ENCODE measurements around the gene POLR2L. TPM values are rescaled to one million over a fixed set of nuclear protein-coding genes. Genes with fewer than 3 reads are reported as not detected.

The POLR2L gene
- total RNA-seq, 1 experiment from 2014 or later, result 99.7 TPM

DNA sequence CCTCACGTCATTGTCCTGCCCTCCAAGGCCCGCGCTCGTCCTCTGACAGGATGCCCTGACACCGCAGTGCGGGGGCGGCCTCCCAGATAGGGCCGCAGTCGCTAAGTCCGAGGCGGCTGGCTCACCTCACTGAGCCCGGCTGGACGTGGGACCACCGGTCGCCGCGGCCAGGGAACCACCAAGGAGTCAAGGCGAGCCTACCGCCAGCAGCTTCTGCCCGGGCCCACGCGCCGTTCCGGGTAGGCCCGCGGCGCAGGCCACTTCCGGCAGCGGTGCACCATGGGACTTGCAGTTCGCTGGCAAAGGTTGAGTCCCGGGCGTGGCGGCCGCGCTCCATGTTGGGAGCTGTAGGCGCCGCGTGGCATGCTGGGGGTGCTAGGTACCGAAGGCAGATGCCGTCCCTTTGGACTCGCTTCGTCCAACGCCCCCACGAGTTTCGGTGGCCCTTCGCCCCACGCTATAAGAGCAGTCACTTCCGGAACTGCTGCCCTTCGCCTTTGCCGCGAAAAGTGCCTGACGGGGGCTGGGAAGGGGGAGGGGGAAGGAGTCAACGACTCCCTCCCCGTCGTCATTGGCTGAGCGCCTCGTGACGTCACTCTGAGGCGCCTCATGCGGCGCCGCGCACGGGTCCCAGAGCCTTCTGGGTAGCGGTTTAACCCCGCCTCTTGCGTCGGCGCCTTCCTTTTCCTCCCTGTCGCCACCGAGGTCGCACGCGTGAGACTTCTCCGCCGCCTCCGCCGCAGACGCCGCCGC lies 32.9 kb downstream of the POLR2L start, which contains the start of gene RPLP2:
RPLP2 (plus strand) TSS at position 681 of the 753 bp plus-strand sequence. CDS start 268 bp downstream, outside the sequence.
- Histone ChIP-seq H3K79me2 (ENCODE audit: low read depth) (peaks cover 41% of the 10 kb centered on the region), H3K27ac (peak within 1 kb of the TSS; percentile 89), H3K4me2 (peak within 1 kb of the TSS; percentile 86), H3K36me3 (ENCODE audit: low read depth) (peaks cover 13% of the 10 kb centered on the region), H3K9me3 (ENCODE audit: insufficient read depth, low read depth) (no peaks in the 10 kb centered on the region), H4K20me1 (ENCODE audit: insufficient read depth) (peaks cover 12% of the 10 kb centered on the region), H3K4me3 (peak within 1 kb of the TSS; percentile 85), H3K9me2 (ENCODE audit: insufficient read depth) (no peaks in the 10 kb centered on the region), H3K27me3 (ENCODE audit: insufficient read depth, low read depth) (no peaks in the 10 kb centered on the region), H3K4me1 (replicated peaks; ENCODE audit: insufficient read depth) (peaks cover 9% of the 10 kb centered on the region; the same call in 1 of the 2 replicates), H3F3A (ENCODE audit: insufficient read depth, low read depth) (peaks cover 38% of the 10 kb centered on the region; the same call in 1 of the 2 replicates), H2AFZ (peak within 1 kb of the TSS; percentile 83)
- TF ChIP-seq EZH2 (IDR thresholded peaks at IDR 0.05; ENCODE audit: low read depth), result no peak
- TF ChIP-seq, protein P1, sequence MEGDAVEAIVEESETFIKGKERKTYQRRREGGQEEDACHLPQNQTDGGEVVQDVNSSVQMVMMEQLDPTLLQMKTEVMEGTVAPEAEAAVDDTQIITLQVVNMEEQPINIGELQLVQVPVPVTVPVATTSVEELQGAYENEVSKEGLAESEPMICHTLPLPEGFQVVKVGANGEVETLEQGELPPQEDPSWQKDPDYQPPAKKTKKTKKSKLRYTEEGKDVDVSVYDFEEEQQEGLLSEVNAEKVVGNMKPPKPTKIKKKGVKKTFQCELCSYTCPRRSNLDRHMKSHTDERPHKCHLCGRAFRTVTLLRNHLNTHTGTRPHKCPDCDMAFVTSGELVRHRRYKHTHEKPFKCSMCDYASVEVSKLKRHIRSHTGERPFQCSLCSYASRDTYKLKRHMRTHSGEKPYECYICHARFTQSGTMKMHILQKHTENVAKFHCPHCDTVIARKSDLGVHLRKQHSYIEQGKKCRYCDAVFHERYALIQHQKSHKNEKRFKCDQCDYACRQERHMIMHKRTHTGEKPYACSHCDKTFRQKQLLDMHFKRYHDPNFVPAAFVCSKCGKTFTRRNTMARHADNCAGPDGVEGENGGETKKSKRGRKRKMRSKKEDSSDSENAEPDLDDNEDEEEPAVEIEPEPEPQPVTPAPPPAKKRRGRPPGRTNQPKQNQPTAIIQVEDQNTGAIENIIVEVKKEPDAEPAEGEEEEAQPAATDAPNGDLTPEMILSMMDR (conservative IDR thresholded peaks at IDR 0.05), result no peak
- DNase-seq, result peak; percentile 82 to 89
- ChIA-PET POLR2A (ENCODE audit: unreplicated experiment) (interaction anchor here (0.5 to 0.7 kb wide), 3 partner anchors 23 to 114 kb away, joined by 3 to 9 read pairs (median 5); partner anchors contain the start of gene TMEM80), CTCF (no interaction called here)
- BruUV-seq (replicated peaks), result no TSS peak
- intact Hi-C loops (cut with micrococcal nuclease; ENCODE audit: unreplicated experiment), result loop anchor here (5.0 kb wide), 1 partner anchor 33 kb away; the partner anchor contains the start of genes POLR2L and TSPAN4

DNA sequence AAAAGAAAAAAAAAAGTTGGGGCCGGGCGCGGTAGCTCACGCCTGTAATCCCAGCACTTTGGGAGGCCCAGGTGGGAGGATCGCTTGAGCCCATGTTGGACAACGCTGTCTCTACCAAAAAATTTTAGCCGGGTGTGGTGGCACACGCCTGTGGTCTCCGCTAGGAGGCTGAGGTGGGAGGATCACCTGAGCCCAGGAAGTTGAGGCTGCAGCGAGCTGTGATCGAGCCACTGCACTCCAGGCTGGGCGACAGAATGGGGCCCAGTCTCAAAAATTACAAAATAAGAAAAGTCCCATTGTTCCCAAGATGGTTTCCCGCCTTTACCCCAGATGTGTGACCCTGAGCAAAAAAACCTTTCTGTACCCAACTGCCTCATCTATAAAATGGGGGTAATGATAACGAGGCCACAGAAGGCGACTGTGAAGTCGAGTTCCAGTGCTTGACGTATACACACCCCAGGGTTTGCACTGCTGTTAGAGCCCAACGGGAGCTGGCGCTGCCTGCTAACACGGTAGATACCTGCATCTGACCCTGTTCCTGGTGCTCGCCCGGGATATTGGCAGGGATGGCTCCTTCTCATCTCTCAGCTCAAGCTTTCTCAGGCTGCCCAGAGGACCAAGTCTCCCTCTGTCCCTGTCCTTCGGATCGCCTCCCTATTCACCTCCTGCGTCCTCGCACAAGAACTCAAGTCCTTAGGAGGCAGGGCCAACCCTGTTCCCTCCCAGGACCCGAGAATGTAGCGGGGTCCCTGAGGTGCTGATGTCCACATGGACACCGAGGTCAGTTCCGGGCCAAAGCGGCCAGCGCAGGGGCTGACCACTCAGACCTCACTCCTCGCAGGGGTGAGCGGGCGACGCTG lies 33.7 kb downstream of the POLR2L start:
- Histone ChIP-seq H3K9me3 (ENCODE audit: insufficient read depth, low read depth) (no peaks in the 10 kb centered on the region), H3K36me3 (ENCODE audit: low read depth) (peaks cover 13% of the 10 kb centered on the region), H3K4me1 (replicated peaks; ENCODE audit: insufficient read depth) (peaks cover 9% of the 10 kb centered on the region; the same call in 1 of the 2 replicates), H2AFZ (peak overlapping the region; percentile 83), H3K4me3 (peak overlapping the region; percentile 85), H3K27ac (peak overlapping the region; percentile 89), H3F3A (ENCODE audit: insufficient read depth, low read depth) (peaks cover 34% of the 10 kb centered on the region; the same call in 1 of the 2 replicates), H3K27me3 (ENCODE audit: insufficient read depth, low read depth) (no peaks in the 10 kb centered on the region), H3K9me2 (ENCODE audit: insufficient read depth) (no peaks in the 10 kb centered on the region), H3K4me2 (peak overlapping the region; percentile 86), H4K20me1 (ENCODE audit: insufficient read depth) (peaks cover 12% of the 10 kb centered on the region), H3K79me2 (ENCODE audit: low read depth) (peaks cover 41% of the 10 kb centered on the region)
- TF ChIP-seq, protein P1 (conservative IDR thresholded peaks at IDR 0.05), result no peak
- TF ChIP-seq EZH2 (IDR thresholded peaks at IDR 0.05; ENCODE audit: low read depth), result no peak
- POLR2A ChIA-PET (ENCODE audit: unreplicated experiment), result interaction anchor here (0.5 to 0.6 kb wide), 2 partner anchors 24 to 113 kb away, joined by 5 to 9 read pairs; partner anchors contain the start of gene TMEM80
- DNase-seq, result peak in 1 of 2 experiments; percentile 40
- CTCF ChIA-PET, result no interaction called here
- BruUV-seq (replicated peaks), result TSS peak; percentile 78
- intact Hi-C loops (cut with micrococcal nuclease; ENCODE audit: unreplicated experiment), result loop anchor here (5.0 kb wide), 1 partner anchor 34 kb away; the partner anchor contains the start of genes POLR2L and TSPAN4

DNA sequence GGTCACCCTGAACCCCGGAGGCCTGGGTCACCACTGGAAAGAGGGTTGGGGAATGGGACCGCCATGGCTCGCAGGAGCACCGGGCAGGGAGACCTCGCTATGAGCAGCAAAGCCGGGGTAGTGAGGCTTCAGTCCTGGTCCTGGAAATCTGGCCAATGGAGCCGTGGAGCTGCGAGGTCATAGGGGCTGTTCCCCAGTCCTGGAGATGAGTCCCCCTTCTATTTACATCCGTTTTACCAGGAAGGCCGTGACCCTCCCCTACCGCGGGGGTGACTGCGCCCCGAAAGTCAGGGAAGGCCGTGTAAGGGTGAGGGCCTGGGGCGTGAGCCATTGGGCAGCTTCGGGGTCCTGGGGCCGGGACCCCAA lies 37.7 kb downstream of the POLR2L start:
- Histone ChIP-seq H4K20me1 (ENCODE audit: insufficient read depth) (no peaks in the 10 kb centered on the region), H3K9me2 (ENCODE audit: insufficient read depth) (no peaks in the 10 kb centered on the region), H3K27ac (no peak overlapping the region), H3K27me3 (ENCODE audit: insufficient read depth, low read depth) (no peaks in the 10 kb centered on the region), H3K4me3 (peak overlapping the region; percentile 40; the same call in 1 of the 2 replicates), H3K79me2 (ENCODE audit: low read depth) (peaks cover 12% of the 10 kb centered on the region; the same call in 1 of the 2 replicates), H3K4me2 (peak overlapping the region; percentile 61), H2AFZ (no peak overlapping the region), H3K36me3 (ENCODE audit: low read depth) (no peaks in the 10 kb centered on the region), H3K4me1 (replicated peaks; ENCODE audit: insufficient read depth) (no peaks in the 10 kb centered on the region), H3K9me3 (ENCODE audit: insufficient read depth, low read depth) (no peaks in the 10 kb centered on the region), H3F3A (ENCODE audit: insufficient read depth, low read depth) (peaks cover 6% of the 10 kb centered on the region; the same call in 1 of the 2 replicates)
- BruUV-seq (replicated peaks), result no TSS peak
- TF ChIP-seq EZH2 (IDR thresholded peaks at IDR 0.05; ENCODE audit: low read depth), result no peak
- TF ChIP-seq, protein P1 (conservative IDR thresholded peaks at IDR 0.05), result no peak
- ChIA-PET CTCF (no interaction called here), POLR2A (ENCODE audit: unreplicated experiment) (interaction anchor here (0.6 kb wide), 1 partner anchor 15 kb away, joined by 3 read pairs; no protein-coding TSS in a partner anchor)
- intact Hi-C loops (cut with micrococcal nuclease; ENCODE audit: unreplicated experiment), result no loop called here
- no peak for DNase-seq

Data from PC-9 (cell line).